Stimulated activated naive B cell treated with anti-CD40 and anti-IgM and Interleukin-4, amounts not matched to agents 10 μg/mL and 1 μg/mL and 100 μg/mL, for 72 hours (primary cell): ENCODE data around the gene ZNF438.
"Not testable (repeated sequence)": the region's sequence is repeated elsewhere in the genome, so short reads cannot be mapped to it uniquely, and the experiment has no call there.

Experiments
- ATAC-seq, 2 donors: fragments of 150-1000 bp; cut with Tn5 transposase; replicated peaks; 2 replicates each; pipeline ENCODE4 v1.10.0; 2021; ENCODE audit warnings: moderate library complexity in 1 of 2
- DNase-seq: peaks from one replicate; pipeline ENCODE4 v3.0.0; 2021
- H3K27ac Mint-ChIP-seq: one replicate; pipeline ENCODE4 v1.8.0; 2022; ENCODE audit warnings: mild to moderate bottlenecking, mixed read lengths
- H3K27me3 Mint-ChIP-seq, 2 donors: one replicate each; pipeline ENCODE4 v1.8.0; 2022; ENCODE audit warnings: mixed read lengths in 2 of 2
- H3K36me3 Mint-ChIP-seq, 2 donors: one replicate each; pipeline ENCODE4 v1.8.0; 2022; ENCODE audit warnings: mixed read lengths in 2 of 2, mild to moderate bottlenecking in 1 of 2
- H3K4me1 Mint-ChIP-seq, 2 donors: one replicate each; pipeline ENCODE4 v1.8.0; 2022; ENCODE audit warnings: mixed read lengths in 2 of 2, mild to moderate bottlenecking in 1 of 2
- H3K4me3 Mint-ChIP-seq, 2 donors: one replicate each; pipeline ENCODE4 v1.8.0; 2022; ENCODE audit warnings: mild to moderate bottlenecking in 2 of 2, mixed read lengths in 2 of 2, moderate library complexity in 1 of 2
- H3K9me3 Mint-ChIP-seq, 2 donors: one replicate each; pipeline ENCODE4 v1.8.0; 2022; ENCODE audit warnings: mixed read lengths in 2 of 2, mild to moderate bottlenecking in 1 of 2

The ZNF438 gene

GRCh38 chr10:31033147-31033546 is 1.5 kb upstream of the ZNF438 start:
- H3K9me3 Mint-ChIP-seq: no peaks in the 10 kb centered on the region
- H3K4me3 Mint-ChIP-seq: peak overlapping the region; percentile 96
- no peaks in the 10 kb centered on the region for H3K36me3 Mint-ChIP-seq
- H3K4me1 Mint-ChIP-seq: peaks cover 8 to 17% of the 10 kb centered on the region in 2 donors
- DNase-seq (no peak), ATAC-seq (no peak)
- peak overlapping the region; percentile 99 for H3K27ac Mint-ChIP-seq
- no peaks in the 10 kb centered on the region for H3K27me3 Mint-ChIP-seq

GRCh38 chr10:31032258-31033132 is 830 bp upstream of the ZNF438 start:
- no peaks in the 10 kb centered on the region for H3K27me3 Mint-ChIP-seq
- no peaks in the 10 kb centered on the region for H3K36me3 Mint-ChIP-seq
- ATAC-seq: peak; percentile 88 to 90
- H3K4me1 Mint-ChIP-seq: peaks cover 8 to 17% of the 10 kb centered on the region in 2 donors
- peak overlapping the region; percentile 99 for H3K27ac Mint-ChIP-seq
- H3K4me3 Mint-ChIP-seq: peak overlapping the region; percentile 96
- no peaks in the 10 kb centered on the region for H3K9me3 Mint-ChIP-seq
- DNase-seq: peak; percentile 93

DNA sequence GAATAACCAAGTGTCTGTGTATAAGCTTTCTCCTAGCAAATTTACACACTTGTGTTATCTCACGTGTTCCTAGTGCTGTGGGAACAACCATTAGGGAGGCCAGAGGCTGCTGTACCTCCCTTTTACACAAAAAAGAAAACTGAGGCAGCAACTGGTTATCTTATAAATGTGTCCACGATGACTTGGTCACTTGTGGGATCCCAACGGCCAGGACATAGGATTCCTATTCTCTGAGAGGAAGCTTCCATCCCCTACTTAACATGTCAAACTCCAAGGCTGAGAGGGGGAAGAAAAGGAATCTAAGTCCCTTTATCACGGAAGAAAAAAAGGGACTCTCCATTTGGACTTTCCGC is 484 bp downstream of the ZNF438 start:
- Mint-ChIP-seq H3K27ac (peak overlapping the region; percentile 99), H3K4me1 (peaks cover 8 to 17% of the 10 kb centered on the region in 2 donors), H3K4me3 (peak overlapping the region; percentile 96), H3K9me3 (no peaks in the 10 kb centered on the region), H3K27me3 (no peaks in the 10 kb centered on the region), H3K36me3 (no peaks in the 10 kb centered on the region)
- ATAC-seq (no peak), DNase-seq (peak; percentile 1)

- Mint-ChIP-seq H3K36me3 (no peaks in the 10 kb centered on the region), H3K4me3 (peak overlapping the region in 1 of 2 donors; percentile 96), H3K27ac (no peak overlapping the region), H3K4me1 (peaks cover 8 to 17% of the 10 kb centered on the region in 2 donors), H3K9me3 (no peaks in the 10 kb centered on the region), H3K27me3 (no peaks in the 10 kb centered on the region)
- ATAC-seq (no peak), DNase-seq (no peak)
Observed at GRCh38 chr10:31030800-31031199, 865 bp downstream of the ZNF438 start.

DNA sequence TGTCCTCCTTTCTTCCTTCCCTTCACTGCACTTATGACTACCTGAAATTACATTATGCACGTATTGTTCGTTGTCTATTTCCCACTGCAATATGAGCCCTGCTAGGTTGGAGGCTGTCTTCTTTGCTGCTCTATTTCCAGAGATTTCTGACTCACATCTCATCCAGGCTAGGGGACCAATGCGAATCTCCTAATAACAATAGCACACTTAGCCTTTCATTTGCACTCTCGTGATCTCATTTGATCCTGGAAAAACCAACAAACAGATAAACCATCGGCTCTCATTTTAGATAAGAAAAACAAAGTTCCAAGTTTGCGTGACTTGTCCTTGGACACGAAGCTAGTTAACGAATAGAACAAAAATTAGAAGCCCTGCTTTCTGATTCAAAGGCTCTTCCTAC is 1.4 kb downstream of the ZNF438 start:
- Mint-ChIP-seq H3K9me3 (no peaks in the 10 kb centered on the region), H3K4me3 (no peak overlapping the region), H3K4me1 (peaks cover 8 to 17% of the 10 kb centered on the region in 2 donors), H3K27ac (no peak overlapping the region), H3K36me3 (no peaks in the 10 kb centered on the region), H3K27me3 (no peaks in the 10 kb centered on the region)
- no peak for ATAC-seq
- no peak for DNase-seq

DNA sequence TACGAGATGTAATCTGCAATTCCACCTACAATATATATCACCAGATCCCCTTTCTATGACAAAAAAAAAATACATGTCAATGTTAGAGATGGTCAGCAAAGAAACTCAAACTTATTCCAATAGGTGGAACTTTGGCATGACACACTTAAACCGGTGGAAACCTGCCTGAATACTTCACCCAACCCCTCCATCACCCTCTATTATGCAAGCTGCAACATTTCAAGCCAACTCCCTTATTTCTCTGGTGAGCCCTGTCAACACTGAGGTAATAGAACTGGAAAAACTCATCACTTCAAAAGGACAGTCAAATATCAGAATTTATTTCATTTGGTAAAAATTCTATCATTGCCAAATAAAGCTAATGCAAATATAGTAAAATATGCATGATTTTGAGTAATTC is 3.6 kb downstream of the ZNF438 start:
- no peaks in the 10 kb centered on the region for H3K27me3 Mint-ChIP-seq
- H3K4me1 Mint-ChIP-seq: peaks cover 8 to 16% of the 10 kb centered on the region in 2 donors
- H3K4me3 Mint-ChIP-seq: no peak overlapping the region
- DNase-seq (no peak), ATAC-seq (no peak)
- peaks cover 0 to 2% of the 10 kb centered on the region in 2 donors for H3K36me3 Mint-ChIP-seq
- H3K9me3 Mint-ChIP-seq: no peaks in the 10 kb centered on the region
- H3K27ac Mint-ChIP-seq: no peak overlapping the region

GRCh38 chr10:31026279-31026678 is 5.4 kb downstream of the ZNF438 start:
- ATAC-seq, H3K4me1 Mint-ChIP-seq, H3K27ac Mint-ChIP-seq, H3K36me3 Mint-ChIP-seq, H3K4me3 Mint-ChIP-seq, H3K9me3 Mint-ChIP-seq, DNase-seq, H3K27me3 Mint-ChIP-seq: not testable (repeated sequence)

DNA sequence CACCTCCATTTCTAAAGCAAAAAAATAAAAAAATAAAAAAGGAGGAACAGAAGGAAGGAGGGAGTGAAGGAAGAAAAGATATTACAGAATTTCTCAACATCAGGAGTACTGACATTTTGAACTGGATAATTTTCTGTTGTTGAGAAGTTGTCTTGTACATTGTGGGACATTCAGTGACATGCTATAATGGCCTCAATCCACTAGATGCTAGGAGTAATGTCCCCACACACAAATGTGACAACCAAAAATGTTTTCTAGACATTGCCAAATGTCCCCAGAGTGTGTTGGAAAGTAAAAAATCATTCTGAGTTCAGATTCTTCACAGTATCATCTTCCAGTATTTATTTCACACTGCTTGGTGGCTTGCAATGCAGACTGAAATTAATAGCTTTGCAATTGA is 6.5 kb downstream of the ZNF438 start:
- Mint-ChIP-seq H3K9me3 (no peaks in the 10 kb centered on the region), H3K4me3 (no peak overlapping the region), H3K27me3 (no peaks in the 10 kb centered on the region), H3K36me3 (peaks cover 0 to 5% of the 10 kb centered on the region in 2 donors), H3K27ac (no peak overlapping the region), H3K4me1 (peaks cover 2 to 5% of the 10 kb centered on the region in 2 donors)
- DNase-seq (no peak), ATAC-seq (no peak)

DNA sequence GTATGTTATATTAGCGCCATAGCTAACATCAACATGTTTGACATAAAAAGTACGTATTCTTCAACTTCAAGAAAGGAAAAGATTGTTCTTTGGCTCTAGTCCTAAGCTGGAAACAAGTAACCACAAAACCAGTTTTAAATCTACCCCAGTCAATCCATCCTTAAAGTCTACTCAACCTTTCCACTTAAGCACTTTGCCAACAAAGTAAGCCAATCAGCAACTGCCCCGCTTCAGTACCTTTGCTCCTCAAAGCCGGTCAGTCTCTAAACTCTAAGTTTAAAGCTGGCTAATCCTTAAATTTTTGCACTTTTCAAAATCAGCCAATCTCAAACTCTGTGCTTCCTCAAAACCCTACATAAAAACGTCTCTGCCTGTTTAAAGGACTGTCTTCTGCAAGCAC is 8.1 kb downstream of the ZNF438 start:
- Mint-ChIP-seq H3K9me3 (no peaks in the 10 kb centered on the region), H3K4me3 (no peak overlapping the region), H3K27me3 (no peaks in the 10 kb centered on the region), H3K27ac (no peak overlapping the region), H3K36me3 (peaks cover 0 to 5% of the 10 kb centered on the region in 2 donors), H3K4me1 (peaks cover 0 to 2% of the 10 kb centered on the region in 2 donors)
- no peak for DNase-seq
- no peak for ATAC-seq

- H3K4me1 Mint-ChIP-seq: peaks cover 0 to 2% of the 10 kb centered on the region in 2 donors
- H3K9me3 Mint-ChIP-seq: no peaks in the 10 kb centered on the region
- peaks cover 0 to 5% of the 10 kb centered on the region in 2 donors for H3K36me3 Mint-ChIP-seq
- ATAC-seq (no peak), DNase-seq (no peak)
- no peaks in the 10 kb centered on the region for H3K27me3 Mint-ChIP-seq
- no peak overlapping the region for H3K4me3 Mint-ChIP-seq
- no peak overlapping the region for H3K27ac Mint-ChIP-seq
Observed at GRCh38 chr10:31020209-31020608, 11.5 kb downstream of the ZNF438 start.

DNA sequence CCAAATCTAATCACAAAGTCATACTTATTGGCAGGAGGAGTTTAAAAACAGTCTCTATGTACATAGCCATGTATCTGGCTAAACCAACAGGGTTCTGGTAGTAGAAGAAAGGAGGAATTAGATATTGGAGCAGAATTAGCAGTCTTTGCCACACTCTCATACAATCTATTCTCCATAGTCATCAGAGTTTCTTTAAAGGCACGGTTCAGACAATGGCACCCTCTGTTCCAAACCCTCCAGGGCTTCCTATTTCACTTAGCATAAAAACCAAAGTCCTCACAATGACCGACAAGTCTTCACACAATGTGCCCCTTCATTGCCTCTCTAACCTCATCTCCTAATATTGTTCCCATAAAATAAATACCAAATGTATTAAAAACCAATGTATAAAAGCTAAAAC is 12.7 kb downstream of the ZNF438 start:
- no peak for ATAC-seq
- peaks cover under 1 to 5% of the 10 kb centered on the region in 2 donors for H3K36me3 Mint-ChIP-seq
- H3K9me3 Mint-ChIP-seq: no peaks in the 10 kb centered on the region
- no peaks in the 10 kb centered on the region for H3K27me3 Mint-ChIP-seq
- H3K4me1 Mint-ChIP-seq: peaks cover 0 to 2% of the 10 kb centered on the region in 2 donors
- DNase-seq: no peak
- no peak overlapping the region for H3K4me3 Mint-ChIP-seq
- no peak overlapping the region for H3K27ac Mint-ChIP-seq

DNA sequence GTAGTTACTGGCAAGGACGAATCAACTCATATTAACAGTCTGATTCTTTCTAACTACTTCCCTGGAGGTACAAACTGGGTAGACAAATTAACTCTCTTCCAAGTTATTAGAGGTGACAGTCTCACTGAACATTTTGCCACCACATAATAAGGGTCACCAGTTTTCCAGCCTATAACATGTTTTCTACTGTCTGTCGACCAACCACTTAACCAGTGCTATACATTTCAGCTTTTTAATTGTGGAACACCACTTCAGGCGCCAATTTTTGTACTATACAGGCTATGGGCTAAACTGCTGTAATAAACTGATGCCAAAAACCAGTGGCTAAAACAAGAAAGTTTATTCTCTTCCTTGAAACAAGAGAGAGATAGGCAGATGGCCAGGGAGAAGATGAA is 13.3 kb downstream of the ZNF438 start:
- peaks cover 0 to 2% of the 10 kb centered on the region in 2 donors for H3K4me1 Mint-ChIP-seq
- H3K4me3 Mint-ChIP-seq: no peak overlapping the region
- H3K9me3 Mint-ChIP-seq: peaks cover 3 to 4% of the 10 kb centered on the region in 2 donors
- DNase-seq: no peak
- H3K27ac Mint-ChIP-seq: no peak overlapping the region
- ATAC-seq: no peak
- H3K36me3 Mint-ChIP-seq: peaks cover 6 to 7% of the 10 kb centered on the region in 2 donors
- H3K27me3 Mint-ChIP-seq: no peaks in the 10 kb centered on the region

GRCh38 chr10:31017534-31018355 is 13.9 kb downstream of the ZNF438 start:
- H3K4me3 Mint-ChIP-seq: no peak overlapping the region
- H3K36me3 Mint-ChIP-seq: peaks cover 9% of the 10 kb centered on the region in 2 donors
- ATAC-seq (no peak), DNase-seq (no peak)
- H3K27ac Mint-ChIP-seq: no peak overlapping the region
- H3K27me3 Mint-ChIP-seq: no peaks in the 10 kb centered on the region
- peaks cover 0 to 2% of the 10 kb centered on the region in 2 donors for H3K4me1 Mint-ChIP-seq
- peaks cover 4 to 6% of the 10 kb centered on the region in 2 donors for H3K9me3 Mint-ChIP-seq

GRCh38 chr10:31014161-31014875 is 17.3 kb downstream of the ZNF438 start:
- H3K4me1 Mint-ChIP-seq: no peaks in the 10 kb centered on the region
- H3K4me3 Mint-ChIP-seq: no peak overlapping the region
- DNase-seq (no peak), ATAC-seq (no peak)
- H3K36me3 Mint-ChIP-seq: peaks cover 7 to 14% of the 10 kb centered on the region in 2 donors
- H3K27ac Mint-ChIP-seq: no peak overlapping the region
- peaks cover 4 to 6% of the 10 kb centered on the region in 2 donors for H3K9me3 Mint-ChIP-seq
- no peaks in the 10 kb centered on the region for H3K27me3 Mint-ChIP-seq
